Muscle layer of duodenum (tissue), 2 donors: Measurements from ENCODE around the gene NOL4L.

Experiments
- H3K27ac ChIP-seq: one replicate; pipeline ENCODE4 v1.7.0; 2013; ENCODE audit warnings: mild to moderate bottlenecking, low read length
- H3K27me3 ChIP-seq: one replicate; pipeline ENCODE4 v1.7.0; 2013; ENCODE audit warnings: low read depth, mild to moderate bottlenecking, control low read depth, low read length
- H3K36me3 ChIP-seq, 2 donors: one replicate each; pipeline ENCODE4 v1.7.0; 2013; ENCODE audit warnings: low read length in 2 of 2, control low read depth in 1 of 2, mild to moderate bottlenecking in 1 of 2; ENCODE audit not compliant: insufficient read depth in 2 of 2, control insufficient read depth in 1 of 2
- H3K4me1 ChIP-seq, 2 donors: one replicate each; pipeline ENCODE4 v1.7.0; 2013; ENCODE audit warnings: low read length in 2 of 2, mild to moderate bottlenecking in 2 of 2, control low read depth in 1 of 2, moderate library complexity in 1 of 2; ENCODE audit not compliant: insufficient read depth in 2 of 2, control insufficient read depth in 1 of 2
- H3K4me3 ChIP-seq, 2 donors: one replicate each; pipeline ENCODE4 v1.7.0; 2013; ENCODE audit warnings: low read length in 2 of 2, low read depth in 1 of 2, mild to moderate bottlenecking in 1 of 2
- H3K9me3 ChIP-seq, 2 donors: one replicate each; pipeline ENCODE4 v1.7.0; 2013; ENCODE audit warnings: low read length in 2 of 2, control low read depth in 1 of 2, mild to moderate bottlenecking in 1 of 2; ENCODE audit not compliant: control insufficient read depth in 1 of 2
- donor health status: healthy.

The NOL4L gene

DNA sequence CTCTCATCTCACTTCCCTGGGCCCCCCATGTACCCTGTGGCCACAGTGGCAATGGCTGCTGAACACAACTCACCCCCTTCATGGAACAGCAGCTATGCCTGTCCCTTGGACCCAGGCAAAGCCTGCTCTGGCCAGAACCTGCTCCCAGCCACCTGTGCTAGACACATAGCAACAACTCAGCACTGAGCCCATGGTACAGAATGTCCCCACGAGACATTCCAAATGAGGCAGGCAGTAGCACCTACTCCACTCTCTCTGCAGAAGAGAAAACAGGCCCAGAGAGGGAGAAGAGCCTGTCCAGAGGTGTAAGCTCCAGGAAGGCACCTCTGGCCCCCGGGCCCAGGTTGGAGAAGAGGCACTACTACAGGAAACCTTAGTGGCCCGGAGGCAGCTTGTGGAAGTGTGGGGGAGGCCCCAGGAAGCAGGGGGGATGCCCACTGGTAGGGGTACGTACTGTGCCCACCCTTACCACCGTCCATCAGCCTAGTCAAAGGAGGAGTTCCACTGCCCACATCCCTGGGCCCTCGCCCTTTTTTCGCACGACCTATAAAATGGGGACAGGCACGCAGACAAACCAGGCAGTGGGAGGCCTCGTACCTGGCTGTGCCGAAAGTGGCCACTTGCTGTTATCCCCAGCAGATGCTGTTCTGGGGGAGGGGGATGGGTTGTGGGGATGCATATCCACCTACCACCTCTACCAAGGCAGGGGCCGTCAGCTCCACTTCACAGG is 129.8 kb downstream of the NOL4L start:
- Histone ChIP-seq H3K27me3 (no peaks in the 10 kb centered on the region), H3K9me3 (no peaks in the 10 kb centered on the region), H3K4me1 (peaks cover 0 to 27% of the 10 kb centered on the region in 2 donors), H3K4me3 (no peak overlapping the region), H3K27ac (no peak overlapping the region), H3K36me3 (peaks cover 28 to 47% of the 10 kb centered on the region in 2 donors)

GRCh38 chr20:32454164-32455145 is 130.7 kb downstream of the NOL4L start:
- Histone ChIP-seq H3K36me3 (peaks cover 32 to 47% of the 10 kb centered on the region in 2 donors), H3K4me1 (peaks cover 0 to 33% of the 10 kb centered on the region in 2 donors), H3K27me3 (no peaks in the 10 kb centered on the region), H3K27ac (no peak overlapping the region), H3K9me3 (no peaks in the 10 kb centered on the region), H3K4me3 (no peak overlapping the region)

GRCh38 chr20:32453467-32454163 is 131.5 kb downstream of the NOL4L start:
- Histone ChIP-seq H3K9me3 (no peaks in the 10 kb centered on the region), H3K36me3 (peaks cover 32 to 47% of the 10 kb centered on the region in 2 donors), H3K4me1 (peaks cover 0 to 41% of the 10 kb centered on the region in 2 donors), H3K27me3 (no peaks in the 10 kb centered on the region), H3K27ac (no peak overlapping the region), H3K4me3 (no peak overlapping the region)

DNA sequence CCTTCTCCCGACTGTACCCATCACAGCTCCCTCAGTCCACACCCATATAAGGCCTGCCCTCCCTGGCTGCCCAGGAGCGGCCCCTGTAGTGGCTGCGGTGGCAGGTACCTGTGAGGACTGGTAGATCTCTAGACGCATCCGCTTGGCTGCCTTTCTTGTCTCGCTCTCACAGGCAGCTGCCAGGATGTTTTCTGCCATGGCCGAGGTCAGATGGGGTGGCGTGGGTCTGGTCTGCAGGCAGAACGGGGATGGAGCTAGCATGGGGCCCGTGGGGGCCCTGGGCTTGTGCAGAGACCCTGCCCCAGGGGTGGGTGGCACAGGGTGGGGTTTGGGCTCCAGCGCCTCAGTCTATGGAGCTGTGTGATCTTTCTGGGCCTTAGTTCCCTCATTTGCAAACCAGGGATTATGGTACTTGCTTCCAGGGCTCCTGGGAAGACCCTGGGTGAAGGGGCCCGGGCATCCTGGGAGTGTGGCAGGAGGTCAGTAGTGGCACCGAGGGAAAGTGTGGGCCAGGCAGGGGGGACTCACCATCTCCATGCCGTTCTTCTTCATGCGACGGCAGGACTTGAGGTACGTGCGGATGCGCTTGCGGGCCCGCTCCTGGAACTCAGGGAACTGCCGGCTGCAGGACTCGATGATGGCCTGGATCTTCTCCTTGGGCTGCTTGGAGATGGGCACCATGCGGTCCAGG is 132.2 kb downstream of the NOL4L start:
- Histone ChIP-seq H3K4me3 (no peak overlapping the region), H3K27ac (no peak overlapping the region), H3K4me1 (peaks cover 0 to 41% of the 10 kb centered on the region in 2 donors), H3K36me3 (peaks cover 32 to 47% of the 10 kb centered on the region in 2 donors), H3K9me3 (no peaks in the 10 kb centered on the region), H3K27me3 (no peaks in the 10 kb centered on the region)

DNA sequence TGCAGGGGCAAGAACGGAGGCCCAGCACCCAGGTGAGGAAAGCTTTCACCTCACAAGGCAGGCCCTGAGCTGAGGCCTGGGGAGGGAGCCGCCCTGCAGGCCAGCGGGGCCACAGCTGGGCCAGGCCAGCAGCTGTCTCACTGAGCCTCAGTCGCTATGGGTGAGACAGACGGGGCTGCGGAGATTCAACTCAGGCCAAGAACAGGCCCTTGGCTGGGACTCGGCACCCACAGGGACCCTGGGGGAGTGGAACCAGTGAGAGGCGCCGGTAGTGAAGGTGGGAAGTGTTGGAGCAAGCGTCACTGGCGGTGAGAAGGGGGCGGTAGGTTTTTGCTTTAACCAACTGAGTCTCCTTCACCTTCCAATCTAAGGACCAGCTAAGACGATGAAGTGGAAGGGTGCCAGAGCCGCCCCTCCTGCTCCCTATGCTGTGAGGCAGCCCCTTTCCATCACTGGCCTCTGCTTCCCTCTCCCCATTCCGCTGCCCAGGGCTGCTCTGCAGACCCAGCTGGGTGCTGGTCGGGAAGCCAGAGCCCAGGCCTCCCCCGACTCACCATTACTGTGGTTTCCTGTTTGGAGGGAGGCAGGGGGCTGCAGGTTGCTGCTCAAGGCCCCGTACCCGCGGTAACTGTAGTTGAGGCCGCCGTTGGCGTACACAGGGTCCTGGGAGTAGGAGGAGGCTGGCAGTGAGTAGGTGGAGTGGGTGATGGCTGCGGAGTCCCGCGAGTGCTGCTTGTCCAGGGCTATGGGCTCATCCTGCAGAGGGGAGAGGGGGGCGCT is 133.3 kb downstream of the NOL4L start:
- Histone ChIP-seq H3K36me3 (peaks cover 37 to 55% of the 10 kb centered on the region in 2 donors), H3K9me3 (no peaks in the 10 kb centered on the region), H3K27ac (no peak overlapping the region), H3K4me1 (peaks cover 0 to 38% of the 10 kb centered on the region in 2 donors), H3K4me3 (no peak overlapping the region), H3K27me3 (no peaks in the 10 kb centered on the region)

GRCh38 chr20:32451340-32451681 is 133.8 kb downstream of the NOL4L start:
- no peaks in the 10 kb centered on the region for H3K27me3 ChIP-seq
- peaks cover 40 to 61% of the 10 kb centered on the region in 2 donors for H3K36me3 ChIP-seq
- H3K27ac ChIP-seq: no peak overlapping the region
- no peaks in the 10 kb centered on the region for H3K9me3 ChIP-seq
- H3K4me1 ChIP-seq: peaks cover 0 to 32% of the 10 kb centered on the region in 2 donors
- H3K4me3 ChIP-seq: no peak overlapping the region

- H3K27ac ChIP-seq: no peak overlapping the region
- H3K4me1 ChIP-seq: peaks cover 0 to 31% of the 10 kb centered on the region in 2 donors
- H3K4me3 ChIP-seq: no peak overlapping the region
- no peaks in the 10 kb centered on the region for H3K27me3 ChIP-seq
- no peaks in the 10 kb centered on the region for H3K9me3 ChIP-seq
- peaks cover 38 to 65% of the 10 kb centered on the region in 2 donors for H3K36me3 ChIP-seq
Observed at GRCh38 chr20:32450484-32451061, 134.6 kb downstream of the NOL4L start.

DNA sequence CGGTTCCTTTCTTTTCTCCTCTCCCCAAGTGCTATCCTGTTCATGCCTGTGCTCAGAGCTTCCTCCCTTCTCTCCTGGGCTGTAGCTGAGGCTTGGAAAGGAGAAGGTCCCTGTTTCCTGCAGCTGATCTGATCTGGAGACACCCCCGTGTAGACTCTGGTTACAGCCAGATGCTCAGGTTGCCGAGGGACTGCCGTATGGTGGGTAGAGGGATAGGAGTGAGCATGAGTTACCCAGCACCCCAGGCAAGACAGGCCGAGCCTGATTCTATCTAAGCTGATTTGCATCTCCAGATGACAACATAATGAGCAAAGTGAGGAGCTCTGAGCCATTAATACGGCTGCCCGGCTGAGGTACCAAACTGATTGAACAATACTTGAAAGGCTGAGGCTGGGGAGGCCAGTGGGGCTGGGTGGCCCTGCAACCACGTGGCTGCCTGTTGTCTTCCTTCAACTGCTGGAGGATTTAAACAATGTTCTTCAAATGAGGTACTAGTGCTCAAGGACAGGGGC is 135.2 kb downstream of the NOL4L start:
- peaks cover 0 to 31% of the 10 kb centered on the region in 2 donors for H3K4me1 ChIP-seq
- H3K27me3 ChIP-seq: no peaks in the 10 kb centered on the region
- no peaks in the 10 kb centered on the region for H3K9me3 ChIP-seq
- H3K36me3 ChIP-seq: peaks cover 35 to 68% of the 10 kb centered on the region in 2 donors
- H3K27ac ChIP-seq: peak overlapping the region; percentile 5
- H3K4me3 ChIP-seq: no peak overlapping the region

- Histone ChIP-seq H3K4me1 (peaks cover 0 to 31% of the 10 kb centered on the region in 2 donors), H3K27me3 (no peaks in the 10 kb centered on the region), H3K4me3 (no peak overlapping the region), H3K36me3 (peaks cover 35 to 62% of the 10 kb centered on the region in 2 donors), H3K9me3 (no peaks in the 10 kb centered on the region), H3K27ac (peak overlapping the region; percentile 5)
Observed at GRCh38 chr20:32449057-32449889, 135.9 kb downstream of the NOL4L start.
